GM10266 (cell line): Measurements from ENCODE around the gene TMEM255B.

Source experiments
- DNase-seq: peaks from one replicate; pipeline ENCODE4 v3.0.0; 2012; ENCODE audit errors: extremely low spot score
- TF ChIP-seq, protein P1 (sequence below): IDR thresholded peaks from 2 replicates; pipeline ENCODE4 v1.5.1; 2012; ENCODE audit warnings: mild to moderate bottlenecking, low read depth; ENCODE audit not compliant: control insufficient read depth, insufficient read depth; ENCODE audit errors: missing control alignments

The TMEM255B gene

DNA sequence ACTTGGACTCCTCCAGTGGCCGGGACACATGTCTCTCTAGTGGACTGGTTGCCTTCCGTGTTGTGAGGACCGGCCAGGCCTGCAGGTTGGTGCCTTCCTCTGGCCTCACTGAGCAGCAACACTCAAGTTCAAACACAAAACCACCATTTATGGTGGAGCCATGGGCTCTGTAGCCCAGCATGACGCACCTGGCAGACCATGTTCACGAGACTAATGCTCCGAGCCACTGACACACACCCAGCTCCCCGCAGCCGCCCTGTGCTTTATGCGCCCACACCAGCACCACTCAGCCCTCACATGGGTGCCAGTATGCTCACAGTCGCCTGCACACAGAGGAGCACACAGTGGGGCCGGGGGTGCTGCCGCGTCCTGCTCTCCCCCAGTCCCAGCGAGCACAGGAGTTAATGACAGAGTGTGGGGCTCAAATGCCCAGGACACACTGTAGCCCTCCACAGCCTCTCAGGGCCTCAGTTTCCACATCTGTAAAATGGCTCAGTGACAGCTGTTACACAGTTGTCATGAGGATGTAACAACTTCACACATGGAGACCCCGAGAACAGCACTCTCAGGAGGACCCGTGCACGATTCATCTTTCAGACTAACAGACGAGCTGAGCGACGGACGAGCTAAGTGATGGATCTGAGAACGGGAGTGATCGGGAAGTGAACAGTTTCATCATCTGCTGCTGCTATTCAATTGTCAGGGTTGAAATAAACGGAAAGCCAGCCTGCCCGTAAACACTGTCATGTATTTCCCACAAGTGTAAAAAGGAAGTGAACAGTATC, 97.1 kb downstream of the TMEM255B start:
- TF ChIP-seq, protein P1, sequence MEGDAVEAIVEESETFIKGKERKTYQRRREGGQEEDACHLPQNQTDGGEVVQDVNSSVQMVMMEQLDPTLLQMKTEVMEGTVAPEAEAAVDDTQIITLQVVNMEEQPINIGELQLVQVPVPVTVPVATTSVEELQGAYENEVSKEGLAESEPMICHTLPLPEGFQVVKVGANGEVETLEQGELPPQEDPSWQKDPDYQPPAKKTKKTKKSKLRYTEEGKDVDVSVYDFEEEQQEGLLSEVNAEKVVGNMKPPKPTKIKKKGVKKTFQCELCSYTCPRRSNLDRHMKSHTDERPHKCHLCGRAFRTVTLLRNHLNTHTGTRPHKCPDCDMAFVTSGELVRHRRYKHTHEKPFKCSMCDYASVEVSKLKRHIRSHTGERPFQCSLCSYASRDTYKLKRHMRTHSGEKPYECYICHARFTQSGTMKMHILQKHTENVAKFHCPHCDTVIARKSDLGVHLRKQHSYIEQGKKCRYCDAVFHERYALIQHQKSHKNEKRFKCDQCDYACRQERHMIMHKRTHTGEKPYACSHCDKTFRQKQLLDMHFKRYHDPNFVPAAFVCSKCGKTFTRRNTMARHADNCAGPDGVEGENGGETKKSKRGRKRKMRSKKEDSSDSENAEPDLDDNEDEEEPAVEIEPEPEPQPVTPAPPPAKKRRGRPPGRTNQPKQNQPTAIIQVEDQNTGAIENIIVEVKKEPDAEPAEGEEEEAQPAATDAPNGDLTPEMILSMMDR, result no peak

DNA sequence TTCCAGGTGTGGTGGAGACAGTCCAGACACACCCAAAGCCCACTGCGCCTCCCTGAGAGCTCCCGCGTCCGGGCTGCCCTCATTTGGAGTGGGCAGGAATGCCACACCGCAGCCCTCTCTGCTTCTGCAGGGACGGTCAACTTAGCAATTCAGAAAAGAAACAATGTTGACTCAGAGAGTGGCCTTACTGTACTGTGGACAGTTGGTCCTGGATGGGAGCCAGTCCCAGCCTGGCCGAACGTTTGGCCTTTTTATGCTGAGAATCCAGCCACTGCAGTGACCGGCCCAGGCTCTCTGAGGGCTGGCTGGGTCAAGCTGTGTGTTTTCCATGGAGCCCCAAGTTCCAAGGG, 97.7 kb downstream of the TMEM255B start:
- DNase-seq, result no peak
- TF ChIP-seq, protein P1, result no peak

More for the DNA sequence above, 97.1 kb downstream of the TMEM255B start:
- DNase-seq, result no peak

DNA sequence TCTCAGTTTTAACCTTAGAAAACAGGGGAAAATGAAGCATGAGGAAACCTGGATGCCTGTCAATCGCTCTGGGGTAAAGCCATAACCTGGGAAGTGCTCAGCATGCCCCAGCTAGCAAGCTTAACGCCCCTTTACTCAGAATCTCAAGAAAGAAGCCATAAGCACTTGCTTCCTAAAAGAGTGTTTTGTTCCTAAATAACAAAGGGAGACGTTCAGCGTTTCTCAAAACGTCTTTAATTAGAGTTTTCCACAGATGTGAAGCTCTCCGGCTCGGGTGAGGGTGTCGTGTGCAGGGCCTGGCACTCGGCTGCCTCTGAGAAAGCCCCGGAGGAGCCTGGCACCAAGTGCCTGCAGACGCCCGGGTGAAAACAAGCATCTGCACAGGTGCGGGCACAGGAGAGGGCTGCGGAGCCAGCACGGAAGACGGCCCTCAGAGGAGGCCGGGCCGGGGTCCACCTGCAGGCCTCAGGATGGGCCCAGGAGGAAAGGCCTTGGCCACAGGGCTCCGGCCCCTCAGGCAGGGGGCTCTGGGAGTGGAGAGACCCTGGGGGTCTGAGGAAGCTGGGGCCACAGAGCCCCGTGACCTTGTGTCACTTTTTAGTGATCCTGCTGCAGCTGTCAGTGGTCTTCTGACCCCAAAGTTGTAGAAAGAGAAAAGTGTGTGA, 98.6 kb downstream of the TMEM255B start:
- DNase-seq, result no peak
- TF ChIP-seq, protein P1, result no peak

DNA sequence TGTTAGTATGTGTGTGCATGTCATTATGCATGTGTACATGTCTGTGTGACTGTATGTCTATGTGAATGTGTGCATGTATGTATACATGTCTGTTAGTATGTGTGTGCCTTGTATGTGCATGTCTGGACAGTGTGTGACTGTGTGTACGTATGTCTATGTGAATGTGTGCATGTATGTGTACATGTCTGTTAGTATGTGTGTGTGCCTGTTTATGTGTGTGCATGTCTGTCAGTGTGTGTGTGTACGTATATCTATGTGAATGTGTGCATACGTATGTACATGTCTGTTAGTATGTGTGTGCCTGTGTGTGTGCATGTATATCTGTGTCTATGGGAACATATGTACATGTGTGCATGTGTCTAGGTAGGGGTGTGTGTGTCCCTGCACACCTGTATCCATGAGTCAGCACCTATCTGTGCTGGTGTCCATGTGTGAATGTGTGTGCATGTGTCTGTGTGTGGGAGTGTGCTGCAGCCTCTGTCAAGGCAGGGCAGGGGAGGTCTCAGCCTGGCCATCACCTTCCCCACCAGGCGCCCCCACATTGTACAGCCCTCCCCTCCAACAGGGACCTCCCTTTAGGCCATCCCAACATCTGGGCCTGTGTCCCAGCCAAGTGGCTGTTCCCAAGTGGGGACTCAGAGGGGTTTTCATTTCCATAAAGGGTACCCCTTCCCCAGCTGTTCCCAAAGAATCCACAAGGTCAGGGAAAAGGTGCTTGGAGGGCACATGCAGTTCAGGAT, 100.5 kb downstream of the TMEM255B start:
- TF ChIP-seq, protein P1, result no peak
- DNase-seq, result no peak

DNA sequence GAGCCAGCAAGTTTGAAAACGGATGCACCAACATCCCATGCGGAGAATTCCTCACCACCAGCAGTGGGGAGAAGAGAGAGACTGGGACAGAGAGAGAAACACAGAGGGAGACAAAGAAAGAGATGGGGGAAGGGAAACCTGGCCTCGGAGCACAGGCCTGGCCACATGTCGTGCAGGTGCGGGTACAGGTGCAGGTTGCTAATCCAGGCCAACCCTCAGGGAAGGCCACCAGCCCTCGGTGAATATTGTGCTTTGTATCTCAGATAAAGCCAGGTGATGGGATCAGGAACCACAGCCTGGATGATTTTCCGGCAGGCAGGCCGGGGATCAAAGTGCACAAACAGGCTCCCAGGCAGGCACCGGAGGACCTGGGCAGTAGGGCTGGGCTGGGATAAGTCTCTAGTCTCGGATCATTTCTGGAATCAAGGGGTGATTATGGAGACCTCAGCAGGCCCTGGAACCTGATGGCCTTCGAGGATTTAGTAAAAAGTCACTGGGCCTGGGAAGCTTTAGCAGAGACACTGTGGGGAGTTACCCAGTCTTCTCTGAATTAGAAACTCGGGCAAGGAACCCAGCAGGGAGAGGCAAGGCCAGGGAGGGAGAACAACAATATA, 101.1 kb downstream of the TMEM255B start:
- TF ChIP-seq, protein P1, result no peak

DNA sequence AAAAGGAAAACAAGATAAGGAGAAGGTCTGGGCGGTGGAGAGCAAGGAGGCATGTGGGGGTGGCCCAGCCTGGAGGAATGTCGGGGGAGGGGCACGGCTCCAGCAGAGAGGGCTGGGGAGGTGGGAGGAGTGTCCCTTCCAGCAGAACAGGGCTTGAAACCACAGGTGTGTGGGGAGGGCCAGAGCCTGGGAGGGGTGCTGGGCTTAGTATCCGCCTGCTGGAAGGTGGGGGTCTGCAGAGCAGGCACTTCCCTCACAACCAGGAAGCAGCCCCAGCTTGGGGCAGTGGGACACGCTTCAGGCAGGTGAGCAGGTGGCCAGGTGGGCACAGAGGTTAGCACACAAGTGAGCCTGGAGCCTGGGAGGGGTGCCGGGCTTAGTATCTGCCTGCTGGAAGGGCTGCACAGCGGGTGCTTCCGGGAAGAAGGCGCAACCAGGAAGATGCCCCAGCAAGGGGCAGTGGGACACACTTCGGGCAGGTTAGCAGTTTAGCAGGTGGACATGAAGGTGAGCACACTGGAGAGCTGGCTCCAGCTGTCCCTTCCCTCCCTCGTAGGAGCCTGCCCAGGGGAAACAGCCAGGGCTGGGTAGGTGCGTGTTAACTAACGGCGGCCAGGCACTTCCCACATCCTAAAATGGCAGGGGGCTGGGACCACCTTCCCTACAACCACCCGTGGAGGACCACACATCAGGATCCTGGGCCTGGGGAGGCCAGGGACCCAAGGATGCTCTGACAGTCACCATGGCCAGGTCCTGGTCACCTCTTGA, 101.8 kb downstream of the TMEM255B start:
- no peak for DNase-seq
- TF ChIP-seq, protein P1, result no peak

More for the DNA sequence above, 101.1 kb downstream of the TMEM255B start:
- DNase-seq, result no peak
